Activated T-cell treated with anti-CD3 and anti-CD28 coated beads, Interleukin-2, amount 50 U/mL, for 24 hours (primary cell): Measurements from ENCODE around the gene ATP6V1D.

Experiments
- DNase-seq: peaks from one replicate; pipeline ENCODE4 v3.0.0-alpha.2; 2020
- H3K27ac Mint-ChIP-seq: 2 replicates; pipeline ENCODE4 v1.8.0; 2020; ENCODE audit warnings: mild to moderate bottlenecking, mixed read lengths
- H3K27me3 Mint-ChIP-seq: 2 replicates; pipeline ENCODE4 v1.8.0; 2020; ENCODE audit warnings: mixed read lengths
- H3K36me3 Mint-ChIP-seq: 2 replicates; pipeline ENCODE4 v1.8.0; 2020; ENCODE audit warnings: low read depth, mixed read lengths
- H3K4me1 Mint-ChIP-seq: 2 replicates; pipeline ENCODE4 v1.8.0; 2020; ENCODE audit warnings: low read depth, mixed read lengths
- H3K4me3 Mint-ChIP-seq: 2 replicates; pipeline ENCODE4 v1.8.0; 2020; ENCODE audit warnings: mild to moderate bottlenecking, moderate library complexity, mixed read lengths
- H3K9me3 Mint-ChIP-seq: 2 replicates; pipeline ENCODE4 v1.8.0; 2020; ENCODE audit warnings: mixed read lengths

Gene ATP6V1D

DNA sequence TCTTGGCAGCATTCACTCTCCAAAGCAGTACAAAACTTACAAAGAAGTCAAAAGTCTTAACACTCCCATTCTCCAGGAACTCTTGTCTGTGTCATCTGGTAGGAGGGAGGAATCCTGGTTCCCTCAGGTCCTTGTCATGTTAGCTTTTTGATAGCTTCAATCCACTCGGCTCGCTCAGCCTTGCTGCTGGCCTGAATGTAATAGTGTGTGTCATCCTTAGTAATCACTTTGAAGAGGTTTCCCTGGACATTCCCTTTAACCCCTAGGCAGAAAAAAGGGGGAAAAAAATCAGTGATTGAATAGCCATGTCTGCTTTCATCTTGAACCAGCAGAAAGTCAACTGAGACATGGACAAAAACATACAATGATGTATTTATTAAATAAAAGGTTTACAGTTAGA, 27.6 kb upstream of the ATP6V1D start:
- Mint-ChIP-seq H3K27ac (peak overlapping the region; percentile 34), H3K27me3 (no peaks in the 10 kb centered on the region), H3K4me3 (no peak overlapping the region), H3K36me3 (peaks cover 62% of the 10 kb centered on the region), H3K9me3 (no peaks in the 10 kb centered on the region), H3K4me1 (peaks cover 9% of the 10 kb centered on the region)
- DNase-seq, result no peak

DNA sequence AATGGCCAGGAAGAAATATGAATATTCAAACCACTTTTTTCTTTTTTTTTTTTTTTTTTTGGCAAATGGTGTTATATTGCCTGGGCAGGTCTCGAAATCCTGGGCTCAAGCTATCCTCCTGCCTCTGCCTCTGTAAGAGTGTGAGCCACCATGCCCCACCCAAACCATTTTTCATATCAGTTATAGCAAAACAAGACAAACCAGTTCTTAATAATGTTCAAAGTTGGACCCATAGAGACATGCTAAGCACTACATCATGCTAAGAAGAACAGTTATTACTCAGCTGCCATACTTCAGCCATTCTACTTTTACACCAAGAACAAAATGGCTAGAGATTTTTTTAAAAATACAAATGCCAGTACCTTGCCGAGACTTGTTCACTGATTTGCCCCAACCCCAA, 26.0 kb upstream of the ATP6V1D start:
- H3K4me3 Mint-ChIP-seq, result no peak overlapping the region
- H3K27ac Mint-ChIP-seq, result peak overlapping the region; percentile 47
- no peaks in the 10 kb centered on the region for H3K9me3 Mint-ChIP-seq
- DNase-seq, result no peak
- no peaks in the 10 kb centered on the region for H3K27me3 Mint-ChIP-seq
- H3K36me3 Mint-ChIP-seq, result peaks cover 77% of the 10 kb centered on the region
- H3K4me1 Mint-ChIP-seq, result peaks cover 8% of the 10 kb centered on the region

- Mint-ChIP-seq H3K9me3 (no peaks in the 10 kb centered on the region), H3K4me3 (no peak overlapping the region), H3K4me1 (peaks cover 7% of the 10 kb centered on the region), H3K27me3 (no peaks in the 10 kb centered on the region), H3K36me3 (peaks cover 82% of the 10 kb centered on the region), H3K27ac (peak overlapping the region; percentile 47)
- DNase-seq, result no peak
Observed at GRCh38 chr14:67385120-67385519, 25.5 kb upstream of the ATP6V1D start.

- DNase-seq, result no peak
- Mint-ChIP-seq H3K4me3 (no peak overlapping the region), H3K36me3 (peaks cover 95% of the 10 kb centered on the region), H3K27me3 (no peaks in the 10 kb centered on the region), H3K4me1 (peaks cover 35% of the 10 kb centered on the region), H3K27ac (peak overlapping the region; percentile 74), H3K9me3 (no peaks in the 10 kb centered on the region)
Observed at GRCh38 chr14:67377916-67378315, 18.3 kb upstream of the ATP6V1D start.

DNA sequence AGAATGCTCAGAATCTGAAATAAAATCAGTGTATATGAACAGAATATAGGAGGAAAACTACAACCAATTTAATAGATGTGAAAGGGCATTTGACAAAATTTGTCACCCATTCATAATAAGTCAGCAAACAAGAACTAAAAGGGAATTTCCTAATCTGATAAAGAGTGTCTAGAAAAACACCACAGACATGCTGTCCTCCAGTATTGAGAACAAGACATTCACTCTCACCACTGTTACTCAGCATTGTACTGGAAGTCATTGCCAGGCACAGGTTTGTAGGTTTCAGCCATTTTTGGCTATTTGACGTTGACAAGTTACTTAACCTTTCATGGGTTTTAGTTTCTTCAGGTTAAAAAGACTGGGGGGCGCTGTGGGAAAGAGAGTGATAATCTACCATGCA, 13.7 kb upstream of the ATP6V1D start:
- H3K4me3 Mint-ChIP-seq, result peak overlapping the region; percentile 25
- H3K27ac Mint-ChIP-seq, result peak overlapping the region; percentile 89
- H3K4me1 Mint-ChIP-seq, result peaks cover 65% of the 10 kb centered on the region
- DNase-seq, result no peak
- H3K27me3 Mint-ChIP-seq, result no peaks in the 10 kb centered on the region
- H3K36me3 Mint-ChIP-seq, result peaks cover 97% of the 10 kb centered on the region
- no peaks in the 10 kb centered on the region for H3K9me3 Mint-ChIP-seq

DNA sequence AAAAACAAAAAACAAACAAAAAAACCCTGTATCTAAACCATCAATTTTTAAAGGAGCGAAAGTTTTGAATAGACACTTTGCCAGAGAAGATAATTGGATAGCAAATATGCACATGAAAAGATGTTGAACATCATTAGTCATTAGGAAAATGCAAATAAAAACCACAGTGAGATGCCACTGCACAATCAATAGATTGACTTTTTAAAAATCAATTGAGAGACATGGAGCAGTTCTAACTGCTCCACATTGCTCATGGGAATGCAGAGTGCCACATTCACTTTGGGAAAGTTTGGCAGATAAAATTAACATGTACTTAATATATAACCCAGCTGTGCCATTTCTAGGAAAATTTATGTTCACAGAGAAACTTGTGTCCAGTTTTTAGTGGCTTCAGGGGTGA, 13.2 kb upstream of the ATP6V1D start:
- no peak for DNase-seq
- peak overlapping the region; percentile 89 for H3K27ac Mint-ChIP-seq
- H3K27me3 Mint-ChIP-seq, result no peaks in the 10 kb centered on the region
- peaks cover 96% of the 10 kb centered on the region for H3K36me3 Mint-ChIP-seq
- no peaks in the 10 kb centered on the region for H3K9me3 Mint-ChIP-seq
- peak overlapping the region; percentile 25 for H3K4me3 Mint-ChIP-seq
- H3K4me1 Mint-ChIP-seq, result peaks cover 66% of the 10 kb centered on the region

- Mint-ChIP-seq H3K27ac (peak overlapping the region; percentile 83), H3K36me3 (peaks cover 96% of the 10 kb centered on the region), H3K9me3 (no peaks in the 10 kb centered on the region), H3K4me1 (peaks cover 67% of the 10 kb centered on the region), H3K4me3 (no peak overlapping the region), H3K27me3 (no peaks in the 10 kb centered on the region)
- no peak for DNase-seq
Observed at GRCh38 chr14:67371247-67372148, 11.9 kb upstream of the ATP6V1D start.

GRCh38 chr14:67370830-67371229, 11.2 kb upstream of the ATP6V1D start:
- H3K36me3 Mint-ChIP-seq, result peaks cover 96% of the 10 kb centered on the region
- H3K27ac Mint-ChIP-seq, result peak overlapping the region; percentile 83
- peak overlapping the region; percentile 25 for H3K4me3 Mint-ChIP-seq
- H3K9me3 Mint-ChIP-seq, result no peaks in the 10 kb centered on the region
- no peaks in the 10 kb centered on the region for H3K27me3 Mint-ChIP-seq
- peaks cover 70% of the 10 kb centered on the region for H3K4me1 Mint-ChIP-seq
- DNase-seq, result no peak

DNA sequence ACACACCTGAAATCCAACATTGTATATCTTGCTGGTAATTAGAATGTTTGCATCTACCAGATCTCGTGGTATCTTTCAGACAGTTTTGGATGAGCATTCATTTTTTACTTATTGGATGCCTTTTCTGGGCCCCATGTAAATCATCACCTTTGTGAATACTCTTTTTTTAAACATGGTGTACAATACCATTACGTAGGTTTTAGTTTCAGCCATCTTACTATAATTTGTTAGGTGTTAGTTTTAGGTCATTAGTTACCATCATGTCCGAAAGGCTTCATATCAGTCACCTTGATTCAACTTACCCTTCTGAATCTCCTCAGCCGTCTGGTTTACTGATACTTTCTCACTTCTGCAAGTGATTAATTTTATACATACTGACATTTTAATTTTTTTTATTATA, 5.9 kb upstream of the ATP6V1D start:
- peaks cover 74% of the 10 kb centered on the region for H3K4me1 Mint-ChIP-seq
- no peak overlapping the region for H3K4me3 Mint-ChIP-seq
- no peak for DNase-seq
- peaks cover 97% of the 10 kb centered on the region for H3K36me3 Mint-ChIP-seq
- H3K9me3 Mint-ChIP-seq, result no peaks in the 10 kb centered on the region
- no peaks in the 10 kb centered on the region for H3K27me3 Mint-ChIP-seq
- peak overlapping the region; percentile 55 for H3K27ac Mint-ChIP-seq

DNA sequence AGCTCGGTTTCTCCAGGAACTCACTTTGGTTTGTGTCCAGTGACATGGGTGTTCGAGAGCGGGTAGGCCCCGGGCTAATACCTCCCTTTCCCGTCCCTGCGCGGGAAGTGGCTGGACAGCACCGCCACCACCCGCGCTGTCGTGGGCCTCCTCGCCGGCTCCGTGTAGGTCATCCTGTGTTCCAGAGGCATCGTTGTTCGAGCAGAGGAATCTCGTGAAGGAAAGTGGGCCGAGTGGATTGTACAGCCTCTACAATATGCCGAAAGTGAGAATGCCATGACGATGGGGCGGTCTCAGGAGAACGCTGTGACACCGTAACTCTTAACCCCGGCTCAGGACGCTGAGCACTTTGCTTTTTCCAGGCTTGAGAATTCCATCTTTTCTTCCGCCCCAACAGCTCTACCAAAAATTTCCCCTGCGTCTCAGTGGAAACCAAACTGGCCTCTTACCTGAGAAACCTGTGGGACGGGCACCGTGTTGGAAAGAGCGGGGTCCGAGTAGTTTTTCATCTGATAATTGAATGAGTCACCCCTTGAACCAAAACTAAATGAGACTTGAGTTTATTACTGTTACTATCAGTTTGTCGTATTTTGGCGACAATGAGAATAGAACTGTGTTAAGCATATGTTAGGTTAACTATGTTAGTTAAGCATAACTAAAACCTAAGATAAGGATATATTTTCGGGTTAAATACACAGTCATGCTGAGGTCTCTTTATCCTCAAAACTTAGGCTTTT, 1.0 kb upstream of the ATP6V1D start:
- Mint-ChIP-seq H3K27me3 (no peaks in the 10 kb centered on the region), H3K36me3 (peaks cover 65% of the 10 kb centered on the region), H3K27ac (peak overlapping the region; percentile 99), H3K4me3 (peak overlapping the region; percentile 100), H3K4me1 (peaks cover 67% of the 10 kb centered on the region), H3K9me3 (no peaks in the 10 kb centered on the region)
- no peak for DNase-seq

DNA sequence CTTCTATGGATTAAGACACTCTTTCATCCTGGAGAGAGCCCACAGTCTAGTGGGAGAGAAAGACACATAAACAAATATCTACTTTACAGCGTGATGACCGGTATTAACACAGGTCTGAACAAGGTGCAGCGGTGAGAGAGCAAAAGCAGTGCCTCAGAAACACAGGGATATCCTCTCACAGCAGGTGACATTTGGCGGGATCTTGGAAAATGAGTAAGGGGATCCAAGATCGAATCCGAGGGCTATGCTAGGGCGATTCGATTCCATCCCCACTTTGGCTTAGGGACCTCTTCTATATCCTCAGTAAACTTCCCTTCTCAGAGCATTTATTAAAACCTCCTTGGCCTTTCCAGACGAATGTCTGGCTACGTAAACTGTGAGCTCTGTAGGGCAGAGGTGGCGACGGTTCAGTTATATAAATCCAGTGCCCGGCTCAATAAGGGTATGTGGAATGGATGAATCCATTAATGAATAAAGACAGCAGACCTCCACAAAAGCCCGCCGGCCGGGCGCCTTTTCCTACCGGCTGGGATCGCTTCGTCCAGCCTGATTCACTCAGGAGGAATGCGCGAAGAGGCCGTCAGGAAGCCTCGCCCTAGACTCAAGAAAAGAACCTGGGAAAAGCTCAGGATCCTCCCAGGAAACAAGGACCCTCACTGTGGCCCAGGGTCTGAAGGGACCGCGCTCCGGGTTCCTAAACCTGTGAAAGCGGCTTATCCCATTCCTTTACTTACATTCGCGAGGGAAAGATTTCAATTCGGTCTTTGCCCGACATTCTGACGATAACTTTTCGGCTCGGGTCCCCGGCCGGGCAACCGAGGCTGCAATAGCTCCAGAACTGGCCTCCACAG, 455 bp downstream of the ATP6V1D start:
- H3K27ac Mint-ChIP-seq, result peak overlapping the region; percentile 99
- peaks cover 62% of the 10 kb centered on the region for H3K4me1 Mint-ChIP-seq
- no peaks in the 10 kb centered on the region for H3K27me3 Mint-ChIP-seq
- no peaks in the 10 kb centered on the region for H3K9me3 Mint-ChIP-seq
- H3K36me3 Mint-ChIP-seq, result peaks cover 53% of the 10 kb centered on the region
- peak overlapping the region; percentile 100 for H3K4me3 Mint-ChIP-seq
- DNase-seq, result no peak

DNA sequence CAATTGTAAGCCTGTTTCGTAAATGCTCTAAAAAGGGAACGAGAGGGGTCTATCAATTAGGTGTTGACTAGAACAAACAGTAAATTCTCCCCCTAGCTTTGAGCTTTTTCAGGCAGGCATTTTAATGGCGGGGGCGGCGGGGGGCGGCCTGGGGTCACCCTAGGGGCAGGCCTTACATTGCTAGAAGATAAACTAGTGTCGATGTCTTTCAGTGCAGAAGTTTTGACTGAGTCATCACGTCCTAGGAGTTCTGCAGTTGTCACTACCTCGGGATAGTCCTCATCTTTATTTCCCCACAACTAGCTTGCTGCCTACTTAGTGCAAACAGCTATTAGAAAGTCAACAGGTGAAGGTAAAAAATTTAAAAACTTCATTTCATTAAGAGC, 1.6 kb downstream of the ATP6V1D start:
- H3K36me3 Mint-ChIP-seq, result peaks cover 45% of the 10 kb centered on the region
- H3K27ac Mint-ChIP-seq, result peak overlapping the region; percentile 58
- H3K27me3 Mint-ChIP-seq, result no peaks in the 10 kb centered on the region
- no peaks in the 10 kb centered on the region for H3K9me3 Mint-ChIP-seq
- DNase-seq, result no peak
- peak overlapping the region; percentile 100 for H3K4me3 Mint-ChIP-seq
- peaks cover 54% of the 10 kb centered on the region for H3K4me1 Mint-ChIP-seq

DNA sequence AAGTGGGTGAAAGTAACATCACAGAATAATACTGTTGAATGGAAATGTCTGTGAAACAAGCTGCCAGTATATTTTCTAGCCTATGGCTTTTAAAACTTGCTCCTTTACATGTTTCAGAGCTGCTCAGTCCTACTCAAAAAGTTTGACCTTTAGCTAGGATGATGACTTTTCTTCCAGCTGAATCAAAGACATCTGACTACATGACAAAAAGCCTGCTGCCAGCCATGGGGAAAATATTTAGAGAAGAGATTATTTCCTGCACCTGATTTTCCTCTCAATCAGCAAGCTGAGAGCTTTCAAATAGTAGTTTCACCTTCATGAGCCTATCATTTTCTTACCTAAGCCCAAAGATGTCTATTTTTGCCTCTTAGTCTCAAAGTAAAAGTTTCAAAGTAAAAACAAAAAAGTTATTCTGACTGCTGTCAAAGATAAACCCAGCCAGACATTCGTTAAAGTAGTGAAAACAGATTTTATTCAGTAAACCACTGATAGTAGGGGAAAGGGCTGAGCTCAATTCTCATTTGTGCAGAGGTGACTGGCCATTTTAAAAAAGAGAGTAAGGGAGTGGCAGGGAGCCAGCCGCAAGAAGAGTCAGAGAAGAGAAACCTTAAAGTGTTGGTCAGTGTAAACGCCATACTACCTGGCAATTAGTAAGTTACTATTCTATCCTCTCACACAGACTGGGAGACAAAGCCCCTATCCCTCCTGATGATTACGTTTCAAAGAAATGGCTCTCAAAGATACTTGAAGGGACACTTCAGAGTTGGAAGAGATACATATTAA, 2.2 kb downstream of the ATP6V1D start:
- Mint-ChIP-seq H3K36me3 (peaks cover 43% of the 10 kb centered on the region), H3K4me1 (peaks cover 49% of the 10 kb centered on the region), H3K27me3 (no peaks in the 10 kb centered on the region), H3K4me3 (peak overlapping the region; percentile 100), H3K27ac (peak overlapping the region; percentile 58), H3K9me3 (no peaks in the 10 kb centered on the region)
- DNase-seq, result no peak

DNA sequence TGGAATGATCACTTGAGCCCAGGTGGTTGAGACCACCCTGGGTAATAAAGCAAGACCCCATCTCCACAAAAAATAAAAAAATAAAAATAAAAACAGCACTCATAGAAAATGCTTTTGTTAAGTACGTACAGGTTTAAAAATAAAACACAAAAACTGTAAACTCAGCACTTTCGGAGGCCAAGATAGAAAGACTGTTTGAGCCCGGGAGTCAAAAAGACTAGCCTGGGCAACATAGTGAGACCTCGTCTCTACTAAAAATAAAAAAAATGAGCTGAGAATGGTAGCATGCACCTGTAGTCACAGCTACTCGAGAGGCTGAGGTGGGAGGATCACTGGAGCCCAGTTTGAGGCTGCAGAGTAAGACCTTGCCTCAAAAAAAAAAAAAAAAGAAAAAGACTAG, 7.5 kb downstream of the ATP6V1D start:
- DNase-seq, result no peak
- Mint-ChIP-seq H3K36me3 (peaks cover 58% of the 10 kb centered on the region), H3K9me3 (no peaks in the 10 kb centered on the region), H3K4me3 (no peak overlapping the region), H3K27me3 (no peaks in the 10 kb centered on the region), H3K27ac (no peak overlapping the region), H3K4me1 (peaks cover 19% of the 10 kb centered on the region)
